HEK293T (cell line): Measurements from ENCODE around the gene FAM193A.

Experiments used
- BHLHE40 ChIP-seq: fragments of 450-650 bp; IDR thresholded peaks from 2 replicates; pipeline ENCODE4 v1.6.1; 2016; ENCODE audit warnings: mild to moderate bottlenecking, moderate library complexity, borderline replicate concordance
- CTBP1 ChIP-seq: fragments of 450-650 bp; IDR thresholded peaks from 2 replicates; pipeline ENCODE4 v1.6.1; 2016; ENCODE audit warnings: borderline replicate concordance
- FOXA1 ChIP-seq: fragments of 450-650 bp; IDR thresholded peaks from 2 replicates; pipeline ENCODE4 v1.6.1; 2016; ENCODE audit warnings: mild to moderate bottlenecking
- FOXK2 ChIP-seq: fragments of 450-650 bp; IDR thresholded peaks from 2 replicates; pipeline ENCODE4 v1.6.1; 2016; ENCODE audit warnings: mild to moderate bottlenecking
- L3MBTL2 ChIP-seq: fragments of 450-650 bp; conservative IDR thresholded peaks from 2 replicates; pipeline ENCODE4 v1.6.1; 2016; ENCODE audit warnings: mild to moderate bottlenecking
- SUZ12 ChIP-seq: fragments of 450-650 bp; IDR thresholded peaks from 2 replicates; pipeline ENCODE4 v1.6.1; 2016; ENCODE audit warnings: mild to moderate bottlenecking
- TARDBP ChIP-seq: fragments of 450-650 bp; IDR thresholded peaks from 2 replicates; pipeline ENCODE4 v1.6.1; 2016
- TF ChIP-seq, protein P1 (sequence below): fragments of 450-650 bp; IDR thresholded peaks from 2 replicates; pipeline ENCODE4 v1.6.1; 2016

DNA sequence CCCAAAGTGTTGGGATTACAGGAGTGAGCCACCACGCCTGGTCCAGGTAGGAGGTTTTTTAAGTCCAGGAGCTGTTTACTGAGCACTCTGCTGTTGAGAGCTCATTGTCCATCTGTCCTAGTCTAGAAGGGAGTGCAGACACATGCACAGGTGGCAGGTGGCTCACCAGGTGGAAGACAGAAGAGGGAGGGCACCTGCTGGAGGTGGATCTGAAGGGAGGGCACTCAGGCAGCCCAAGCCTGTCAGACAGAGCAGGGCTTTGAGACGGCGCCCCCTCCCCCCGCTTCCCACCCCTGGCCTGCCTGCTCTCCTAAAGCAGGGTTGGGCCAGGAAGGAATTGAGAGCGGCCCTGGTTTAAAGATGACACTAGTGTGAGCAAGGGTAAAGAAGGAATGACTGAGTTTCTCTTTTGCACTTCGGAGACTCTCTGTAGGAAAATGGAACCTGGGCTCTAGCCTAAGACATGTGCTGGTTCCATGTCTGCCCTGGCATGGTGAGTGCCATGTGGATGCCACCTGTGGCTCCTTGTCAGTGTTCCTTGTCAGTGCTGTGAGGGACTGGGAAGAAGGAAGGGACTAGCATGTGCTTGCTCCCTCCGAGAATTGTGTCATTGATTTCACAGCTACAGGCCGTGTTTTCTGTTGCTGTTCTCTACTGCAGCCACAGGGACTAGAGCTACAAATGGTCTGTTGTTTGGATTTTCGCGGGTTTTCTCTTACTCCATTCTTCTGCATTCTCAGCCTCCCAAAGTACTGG lies 111.1 kb downstream of the FAM193A start:
- no peak for TF ChIP-seq BHLHE40
- TF ChIP-seq TARDBP = no peak
- no peak for TF ChIP-seq L3MBTL2
- TF ChIP-seq, protein P1, sequence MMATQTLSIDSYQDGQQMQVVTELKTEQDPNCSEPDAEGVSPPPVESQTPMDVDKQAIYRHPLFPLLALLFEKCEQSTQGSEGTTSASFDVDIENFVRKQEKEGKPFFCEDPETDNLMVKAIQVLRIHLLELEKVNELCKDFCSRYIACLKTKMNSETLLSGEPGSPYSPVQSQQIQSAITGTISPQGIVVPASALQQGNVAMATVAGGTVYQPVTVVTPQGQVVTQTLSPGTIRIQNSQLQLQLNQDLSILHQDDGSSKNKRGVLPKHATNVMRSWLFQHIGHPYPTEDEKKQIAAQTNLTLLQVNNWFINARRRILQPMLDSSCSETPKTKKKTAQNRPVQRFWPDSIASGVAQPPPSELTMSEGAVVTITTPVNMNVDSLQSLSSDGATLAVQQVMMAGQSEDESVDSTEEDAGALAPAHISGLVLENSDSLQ = no peak
- TF ChIP-seq CTBP1 = no peak
- no peak for TF ChIP-seq SUZ12
- TF ChIP-seq FOXK2 = no peak
- no peak for TF ChIP-seq FOXA1
